T-cell (primary cell): ENCODE data around the gene HES5. TPM values are rescaled to one million over a fixed set of nuclear protein-coding genes. Genes with fewer than 3 reads are reported as not detected.

ENCODE experiments used
- ATAC-seq, 4 experiments: fragments of 200-7000 bp in 3 of 4; fragments of 150-1000 bp in 1 of 4; cut with Tn5 transposase; replicated peaks in 1 of 4; 1 replicate in 3 of 4; 2 replicates in 1 of 4; pipeline ENCODE4 v1.10.0; 2021; ENCODE audit warnings: moderate library complexity in 3 of 4, mild to moderate bottlenecking in 2 of 4, moderate number of reproducible peaks in 1 of 4
- CTCF ChIA-PET, 2 donors: fragments of 300-600 bp; sonication (Branson Sonifier 250); formaldehyde crosslinking; loops; one replicate each; lab custom pipeline; 2022; ENCODE audit warnings: antibody characterized with exemption in 2 of 2; lab: Charles Lee
- POLR2A ChIA-PET, 2 donors: fragments of 300-600 bp; sonication (Branson Sonifier 250); formaldehyde crosslinking; loops; one replicate each; lab custom pipeline; 2022; ENCODE audit warnings: antibody characterized with exemption in 2 of 2; lab: Charles Lee
- DNase-seq, 35 experiments: peaks; one replicate each; pipeline versions ENCODE4 v3.0.0 to v3.0.0-alpha.2; 2013 to 2023
- H3K27ac ChIP-seq: one replicate; pipeline ENCODE4 v1.5.1; 2013; ENCODE audit warnings: low read length
- H3K27me3 ChIP-seq, 2 experiments: replicated peaks in 1 of 2; 1 replicate in 1 of 2; 2 replicates in 1 of 2; pipeline versions ENCODE4 v1.6.1 to v1.7.0; 2013; ENCODE audit warnings: low read length in 1 of 2, mixed read lengths in 1 of 2; ENCODE audit not compliant: control insufficient read depth in 2 of 2, insufficient read depth in 2 of 2; ENCODE audit errors: extremely low read depth in 1 of 2
- H3K36me3 ChIP-seq, 2 donors: 1 replicate in 1 of 2; 2 replicates in 1 of 2; pipeline versions ENCODE4 v1.6.1 to v1.7.0; 2013; ENCODE audit warnings: low read length in 1 of 2; ENCODE audit not compliant: control insufficient read depth in 2 of 2, insufficient read depth in 1 of 2; ENCODE audit errors: extremely low read depth in 1 of 2
- H3K4me1 ChIP-seq, 2 experiments: 1 replicate in 1 of 2; 2 replicates in 1 of 2; pipeline versions ENCODE4 v1.6.1 to v1.7.0; 2013; ENCODE audit warnings: low read length in 2 of 2, mixed read lengths in 1 of 2; ENCODE audit not compliant: insufficient read depth in 2 of 2, control insufficient read depth in 1 of 2; ENCODE audit errors: extremely low read depth in 1 of 2
- H3K4me3 ChIP-seq, 2 donors: 1 replicate in 1 of 2; 2 replicates in 1 of 2; pipeline versions ENCODE4 v1.5.1 to v1.7.0; 2013; ENCODE audit warnings: mild to moderate bottlenecking in 2 of 2, low read length in 1 of 2, moderate library complexity in 1 of 2; ENCODE audit not compliant: control insufficient read depth in 1 of 2; ENCODE audit errors: extremely low read depth in 1 of 2
- H3K9me3 ChIP-seq: 2 replicates; pipeline ENCODE4 v1.7.0; 2013
- H3K27ac Mint-ChIP-seq, 2 donors: one replicate each; pipeline ENCODE4 v1.8.0; 2020 to 2021; ENCODE audit warnings: mild to moderate bottlenecking in 2 of 2, mixed read lengths in 2 of 2
- H3K27me3 Mint-ChIP-seq, 2 donors: one replicate each; pipeline ENCODE4 v1.8.0; 2021 to 2022; ENCODE audit warnings: mixed read lengths in 2 of 2
- H3K36me3 Mint-ChIP-seq: one replicate; pipeline ENCODE4 v1.8.0; 2021; ENCODE audit warnings: mixed read lengths
- H3K4me1 Mint-ChIP-seq, 3 donors: one replicate each; pipeline ENCODE4 v1.8.0; 2020 to 2022; ENCODE audit warnings: mixed read lengths in 3 of 3, mild to moderate bottlenecking in 1 of 3
- H3K4me3 Mint-ChIP-seq, 3 donors: one replicate each; pipeline ENCODE4 v1.8.0; 2020 to 2022; ENCODE audit warnings: mild to moderate bottlenecking in 3 of 3, mixed read lengths in 3 of 3, moderate library complexity in 3 of 3
- H3K9me3 Mint-ChIP-seq, 3 donors: one replicate each; pipeline ENCODE4 v1.8.0; 2020 to 2022; ENCODE audit warnings: mixed read lengths in 3 of 3
- whole genome bisulfite sequencing: methylation state at CpG from one replicate; pipeline ENCODE4 v1.1.5; 2013; ENCODE audit warnings: missing lambda C conversion rate; ENCODE audit not compliant: insufficient coverage; 5-methylcytosine and 5-hydroxymethylcytosine counted together
- total RNA-seq, 35 experiments: library from RNA in 6 of 35; stranded (reverse) in 6 of 35; fragments of 120-200 nt in 1 of 35; gene quantifications; one replicate each; pipeline versions ENCODE4 v1.2.1 to v1.2.4 and lab custom pipeline; 2013 to 2026

HES5 gene
- total RNA-seq, 5 donors from 2014 or later (not counting 1 experiment from before 2014, with no cell fraction given) = not detected

DNA sequence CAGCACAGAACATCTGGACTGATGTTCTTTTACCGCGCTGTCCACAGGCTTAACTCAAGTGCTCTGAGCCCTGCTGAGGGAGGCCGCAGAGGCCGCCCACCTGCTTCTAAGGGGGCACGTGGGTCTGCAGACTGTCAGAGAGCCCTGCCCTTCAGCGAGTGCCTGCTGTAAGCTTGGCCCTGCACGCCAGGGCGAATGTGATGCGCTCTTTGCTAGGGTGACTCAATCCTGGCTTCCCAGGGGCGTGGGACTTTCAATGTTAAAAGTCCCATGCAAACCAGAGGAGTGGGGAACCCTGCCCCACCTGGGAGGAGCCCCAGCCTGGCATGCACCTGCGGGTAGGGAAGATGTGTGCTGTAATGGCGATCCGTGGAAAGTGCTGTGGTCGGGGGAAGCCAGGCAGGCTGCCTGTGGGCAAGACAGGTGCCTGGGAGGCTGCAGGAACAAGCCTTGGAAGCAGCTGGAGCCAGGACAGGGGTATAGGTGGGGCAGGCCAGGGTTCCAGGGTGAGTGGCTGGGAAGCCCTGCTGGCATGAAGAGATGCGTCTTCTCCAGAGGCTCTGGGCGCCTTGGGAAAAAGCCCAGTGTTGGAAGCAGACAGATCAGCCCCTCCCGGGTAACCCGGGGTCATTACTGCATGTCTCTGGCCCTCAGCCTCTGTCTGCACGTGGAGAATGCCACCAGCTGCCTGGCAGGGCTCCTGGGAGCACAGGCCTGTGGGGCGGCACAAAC is 3.1 kb downstream of the HES5 start:
- Histone ChIP-seq H3K4me3 (peak overlapping the region in 1 of 2 donors; percentile 51), H3K9me3 (no peaks in the 10 kb centered on the region), H3K27ac (no peak overlapping the region), H3K36me3 (no peaks in the 10 kb centered on the region), H3K27me3 (peaks cover 0 to 47% of the 10 kb centered on the region in 2 experiments), H3K4me1 (peaks cover 24 to 81% of the 10 kb centered on the region in 2 experiments)
- H3K4me3 Mint-ChIP-seq = peak overlapping the region; percentile 41 to 93 (median 53)
- H3K27ac Mint-ChIP-seq = peak overlapping the region in 1 of 2 donors; percentile 63
- CTCF ChIA-PET = interaction anchor here in 1 of 2 donors (1.7 kb wide), 1 partner anchor 58 kb away, joined by 11 read pairs; no protein-coding TSS in a partner anchor
- no peaks in the 10 kb centered on the region for H3K9me3 Mint-ChIP-seq
- DNase-seq (peak in 2 of 35 experiments; percentile 38 to 51), ATAC-seq (peak in 1 of 4 experiments; percentile 0)
- 37% methylated on average over 17 of the region's 20 CpGs for WGBS
- POLR2A ChIA-PET = interaction anchor here in 1 of 2 donors (1.5 kb wide), 1 partner anchor 20 kb away, joined by 6 read pairs; no protein-coding TSS in a partner anchor
- H3K27me3 Mint-ChIP-seq = peaks cover 0 to 23% of the 10 kb centered on the region in 2 donors
- H3K4me1 Mint-ChIP-seq = peaks cover 41 to 53% (median 51%) of the 10 kb centered on the region in 3 donors
- no peaks in the 10 kb centered on the region for H3K36me3 Mint-ChIP-seq

DNA sequence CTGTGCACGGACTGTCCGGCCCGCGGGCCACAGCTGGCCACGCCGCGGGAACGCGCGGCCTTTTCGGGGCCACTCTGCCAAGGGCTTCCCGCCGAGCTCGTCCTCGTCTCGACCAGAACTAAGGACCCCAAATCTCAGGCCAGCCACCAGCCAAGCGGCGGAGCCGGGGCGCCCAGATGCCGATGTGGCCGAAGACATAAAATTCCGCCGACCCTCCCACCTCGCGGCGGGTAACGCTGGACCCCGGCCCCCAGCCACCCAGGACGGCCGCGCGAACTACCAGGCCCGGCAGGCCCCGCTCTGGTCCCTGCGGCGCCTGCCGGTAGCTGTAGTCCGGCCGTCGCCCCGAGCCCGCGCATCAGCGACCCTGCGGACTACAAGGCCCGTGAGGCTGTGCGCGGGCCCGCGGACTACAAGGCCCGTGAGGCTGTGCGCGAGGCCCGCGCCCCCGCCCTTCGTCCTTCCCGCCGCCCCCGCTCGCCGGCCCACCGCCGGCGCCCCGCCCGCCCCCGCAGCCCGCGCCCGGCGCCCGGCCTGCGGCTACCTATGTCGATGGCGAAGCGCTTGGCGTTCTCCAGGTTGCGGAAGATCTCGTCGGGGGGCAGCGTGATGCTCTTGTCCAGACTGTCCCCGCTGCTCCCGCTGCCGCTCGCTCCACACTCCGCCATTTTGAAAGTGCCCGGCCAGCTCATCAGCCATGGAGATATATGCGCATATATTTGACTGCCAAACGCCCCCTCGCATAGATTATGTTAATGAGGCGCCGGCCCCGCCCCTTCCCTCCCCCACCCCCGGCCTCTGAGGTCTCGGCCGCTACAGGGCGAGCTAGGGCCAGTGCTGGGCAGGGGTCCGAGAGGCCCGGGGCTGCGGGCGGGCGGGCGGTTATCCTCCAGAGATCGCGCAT is 3.9 kb downstream of the HES5 start, which contains the start of gene PANK4:
Gene PANK4 (minus strand): TSS at position 677 of the 904 bp plus-strand sequence. CDS start 9 bp downstream, at position 668.
- H3K27ac Mint-ChIP-seq = peak within 1 kb of the TSS; percentile 95 to 97
- WGBS = under 1% methylated on average over 98 of the region's 107 CpGs
- H3K27me3 Mint-ChIP-seq = peaks cover 0 to 16% of the 10 kb centered on the region in 2 donors
- H3K9me3 Mint-ChIP-seq = no peaks in the 10 kb centered on the region
- ATAC-seq = peak; percentile 85 to 91 (median 88)
- H3K4me3 ChIP-seq = peak within 1 kb of the TSS; percentile 75 to 92
- H3K27ac ChIP-seq = peak within 1 kb of the TSS; percentile 64
- no peaks in the 10 kb centered on the region for H3K9me3 ChIP-seq
- ChIA-PET POLR2A (interaction anchor here (0.5 to 1.5 kb wide), 3 partner anchors 16 to 23 kb away, joined by 3 to 8 read pairs (median 6); no protein-coding TSS in a partner anchor), CTCF (interaction anchor here in 1 of 2 donors (0.6 to 1.7 kb wide), 5 partner anchors 13 to 59 kb away, joined by 3 to 11 read pairs (median 4); no protein-coding TSS in a partner anchor)
- peaks cover under 1% of the 10 kb centered on the region for H3K36me3 Mint-ChIP-seq
- peaks cover 0 to 39% of the 10 kb centered on the region in 2 experiments for H3K27me3 ChIP-seq
- peaks cover 24 to 77% of the 10 kb centered on the region in 2 experiments for H3K4me1 ChIP-seq
- H3K4me1 Mint-ChIP-seq = peaks cover 43 to 53% (median 51%) of the 10 kb centered on the region in 3 donors
- H3K36me3 ChIP-seq = peaks cover 3 to 6% of the 10 kb centered on the region in 2 donors
- peak within 1 kb of the TSS; percentile 85 to 93 (median 85) for H3K4me3 Mint-ChIP-seq
- peak; percentile 75 to 94 (median 85) for DNase-seq

DNA sequence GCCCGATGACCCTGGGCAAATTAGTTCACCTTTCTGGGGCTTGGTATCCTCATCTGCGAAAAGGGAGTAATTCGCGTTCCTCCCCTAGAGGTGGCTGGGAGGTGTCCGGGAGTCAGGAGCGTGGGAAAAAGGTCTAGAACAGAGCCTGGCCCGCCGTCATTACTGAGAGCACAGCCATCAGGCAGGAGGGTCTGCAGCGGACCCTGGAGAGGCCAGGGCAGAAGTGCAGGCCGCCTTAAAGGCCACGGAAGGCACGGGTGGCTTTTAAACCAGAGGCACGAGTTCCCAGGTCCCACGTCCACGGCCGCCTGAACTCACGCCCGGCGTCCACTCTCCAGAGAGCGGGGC is 4.5 kb downstream of the HES5 start:
- Mint-ChIP-seq H3K4me1 (peaks cover 43 to 47% (median 46%) of the 10 kb centered on the region in 3 donors), H3K27ac (peak overlapping the region; percentile 95 to 97), H3K36me3 (peaks cover 7% of the 10 kb centered on the region), H3K4me3 (peak overlapping the region; percentile 85 to 93 (median 85)), H3K27me3 (peaks cover 0 to 10% of the 10 kb centered on the region in 2 donors), H3K9me3 (no peaks in the 10 kb centered on the region)
- peak overlapping the region; percentile 75 to 92 for H3K4me3 ChIP-seq
- peaks cover 0 to 32% of the 10 kb centered on the region in 2 experiments for H3K27me3 ChIP-seq
- peak overlapping the region; percentile 64 for H3K27ac ChIP-seq
- DNase-seq (no peak), ATAC-seq (no peak)
- H3K4me1 ChIP-seq = peaks cover 24 to 70% of the 10 kb centered on the region in 2 experiments
- 2% methylated on average over 19 of the region's 20 CpGs for WGBS
- CTCF ChIA-PET = interaction anchor here in 1 of 2 donors (1.0 to 1.7 kb wide), 2 partner anchors 23 to 59 kb away, joined by 5 to 11 read pairs; no protein-coding TSS in a partner anchor
- no peaks in the 10 kb centered on the region for H3K9me3 ChIP-seq
- POLR2A ChIA-PET = interaction anchor here in 1 of 2 donors (1.5 kb wide), 1 partner anchor 22 kb away, joined by 6 read pairs; no protein-coding TSS in a partner anchor
- H3K36me3 ChIP-seq = peaks cover 9 to 13% of the 10 kb centered on the region in 2 donors

DNA sequence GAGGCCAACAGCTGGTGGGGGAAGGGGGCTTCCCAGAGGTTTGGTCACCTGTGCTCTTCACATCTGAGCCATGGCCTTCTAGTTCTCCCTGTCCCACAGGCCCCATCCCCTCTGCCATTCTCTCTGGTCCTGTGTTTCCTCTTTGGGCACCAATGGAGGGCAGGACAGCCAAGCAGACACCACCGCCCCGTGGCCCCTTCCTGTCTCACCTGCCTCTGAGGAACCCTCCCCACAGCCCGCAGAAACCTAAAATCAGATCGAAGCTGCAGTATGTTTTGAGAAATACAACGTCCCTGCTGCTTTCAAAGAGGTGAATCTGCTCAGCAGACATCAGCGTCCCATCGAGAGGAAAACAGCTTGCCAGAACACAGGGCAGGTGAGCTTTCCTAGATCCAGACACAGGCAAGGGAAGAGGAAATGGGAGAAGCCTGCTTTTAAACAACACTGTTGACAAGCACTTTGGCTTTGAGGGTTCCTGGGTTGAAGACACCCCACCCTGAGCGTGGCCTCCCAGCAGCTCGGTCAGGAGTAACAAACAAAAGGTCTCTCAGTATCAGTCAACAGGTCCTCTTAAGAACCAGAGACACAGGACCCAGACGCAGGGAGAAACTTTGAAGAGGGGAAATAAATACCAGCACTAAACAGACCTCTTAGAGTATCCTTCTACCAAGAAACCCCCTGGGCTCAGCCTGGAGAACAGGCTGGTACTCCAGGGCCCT is 6.0 kb downstream of the HES5 start:
- H3K27me3 ChIP-seq = peaks cover 0 to 24% of the 10 kb centered on the region in 2 experiments
- Mint-ChIP-seq H3K9me3 (no peaks in the 10 kb centered on the region), H3K27ac (peak overlapping the region; percentile 95 to 97), H3K27me3 (peaks cover 0 to 10% of the 10 kb centered on the region in 2 donors), H3K4me1 (peaks cover 43 to 46% (median 44%) of the 10 kb centered on the region in 3 donors), H3K36me3 (peaks cover 9% of the 10 kb centered on the region), H3K4me3 (peak overlapping the region; percentile 85 to 93 (median 85))
- H3K36me3 ChIP-seq = peaks cover 10 to 26% of the 10 kb centered on the region in 2 donors
- no peaks in the 10 kb centered on the region for H3K9me3 ChIP-seq
- H3K27ac ChIP-seq = peak overlapping the region; percentile 64
- peak; percentile 23 to 48 (median 38) for ATAC-seq
- peak in 32 of 35 experiments; percentile 29 to 73 (median 53) for DNase-seq
- CTCF ChIA-PET = interaction anchor here (0.5 to 1.7 kb wide), 5 partner anchors 32 to 329 kb away, joined by 3 to 4 read pairs (median 4); partner anchors contain the start of genes FAAP20 (in 1 of the 2) and TNFRSF14 (in 1 of the 2)
- peaks cover 19 to 60% of the 10 kb centered on the region in 2 experiments for H3K4me1 ChIP-seq
- H3K4me3 ChIP-seq = peak overlapping the region; percentile 75 to 92
- WGBS = 5% methylated on average over 6 of the region's 10 CpGs
- POLR2A ChIA-PET = interaction anchor here in 1 of 2 donors (0.5 kb wide), 1 partner anchor 10 kb away, joined by 8 read pairs; no protein-coding TSS in a partner anchor

DNA sequence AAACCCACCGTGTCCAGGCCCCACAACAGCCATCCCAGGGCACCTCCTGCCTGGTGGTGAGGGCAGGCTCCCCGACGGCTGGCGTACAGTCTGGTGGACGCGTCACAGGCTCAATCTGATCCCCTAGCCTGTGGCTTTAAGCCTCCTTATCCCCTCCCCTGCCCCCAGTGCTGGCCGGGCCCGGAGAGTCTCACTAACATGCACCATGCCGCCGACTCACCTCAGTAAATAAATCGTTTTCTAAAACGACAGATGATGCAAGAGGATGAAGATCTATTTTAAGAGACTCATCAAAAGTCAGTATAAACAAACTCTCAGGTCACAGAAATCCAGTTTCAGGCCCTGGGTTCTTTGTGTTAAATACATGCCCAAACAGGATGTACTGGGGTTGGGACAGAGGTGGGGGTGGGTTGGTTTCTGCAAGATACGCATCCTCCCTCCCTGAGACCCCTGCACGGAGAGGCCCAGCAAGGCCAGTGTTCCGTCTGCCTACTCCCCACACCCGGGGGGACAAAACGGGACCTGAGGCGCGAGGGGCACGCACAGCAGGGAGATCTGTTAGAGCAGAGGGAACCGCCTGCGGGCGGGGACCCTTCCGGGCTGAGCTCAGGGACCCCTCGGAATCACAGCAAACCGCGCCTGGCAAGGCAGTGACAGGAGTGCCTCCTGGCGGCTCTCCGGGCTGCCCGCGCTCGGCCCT is 6.7 kb downstream of the HES5 start:
- ChIA-PET CTCF (interaction anchor here in 1 of 2 donors (1.1 to 1.7 kb wide), 3 partner anchors 33 to 107 kb away, joined by 3 to 4 read pairs (median 4); partner anchors contain the start of gene TNFRSF14), POLR2A (interaction anchor here in 1 of 2 donors (0.5 kb wide), 1 partner anchor 9 kb away, joined by 8 read pairs; no protein-coding TSS in a partner anchor)
- peak; percentile 2 to 19 (median 11) for ATAC-seq
- WGBS = 24% methylated on average over 14 of the region's 32 CpGs
- peaks cover 16 to 53% of the 10 kb centered on the region in 2 experiments for H3K4me1 ChIP-seq
- no peaks in the 10 kb centered on the region for H3K9me3 ChIP-seq
- Mint-ChIP-seq H3K4me1 (peaks cover 39 to 43% (median 40%) of the 10 kb centered on the region in 3 donors), H3K27me3 (peaks cover 0 to 5% of the 10 kb centered on the region in 2 donors), H3K27ac (peak overlapping the region; percentile 95 to 97), H3K9me3 (no peaks in the 10 kb centered on the region), H3K4me3 (peak overlapping the region; percentile 85 to 93 (median 85)), H3K36me3 (peaks cover 15% of the 10 kb centered on the region)
- H3K27me3 ChIP-seq = peaks cover 0 to 17% of the 10 kb centered on the region in 2 experiments
- peak overlapping the region; percentile 64 for H3K27ac ChIP-seq
- DNase-seq = peak in 4 of 35 experiments; percentile 13 to 29 (median 26)
- H3K4me3 ChIP-seq = peak overlapping the region; percentile 75 to 92
- H3K36me3 ChIP-seq = peaks cover 16 to 33% of the 10 kb centered on the region in 2 donors
